GM23338 (cell line): Measurements from ENCODE around the gene NRN1L. TPM values are rescaled to one million over a fixed set of nuclear protein-coding genes. Genes with fewer than 3 reads are reported as not detected.

Experiments used
- ATAC-seq: fragments of 200-7000 bp; cut with Tn5 transposase; 3 replicates; pipeline ENCODE4 v1.9.1; 2020
- DNase-seq: peaks from one replicate; pipeline ENCODE4 v3.0.0-alpha.2; 2015; ENCODE audit warnings: low spot score
- H2AFZ ChIP-seq: fragments of 200-600 bp; sonication (generic); 2 replicates; pipeline ENCODE4 v1.8.0; 2016; ENCODE audit warnings: antibody characterized with exemption, mild to moderate bottlenecking, moderate library complexity
- H3F3A ChIP-seq: fragments of 200-600 bp; sonication (generic); replicated peaks from 2 replicates; pipeline ENCODE4 v1.8.0; 2017; ENCODE audit warnings: antibody characterized with exemption, mixed run types, low read depth
- H3K27ac ChIP-seq: fragments of 200-600 bp; sonication (generic); 2 replicates; pipeline ENCODE4 v1.6.1; 2016; ENCODE audit warnings: low read depth
- H3K27me3 ChIP-seq: fragments of 200-600 bp; sonication (generic); 2 replicates; pipeline ENCODE4 v1.8.0; 2016; ENCODE audit warnings: mild to moderate bottlenecking, mixed run types, moderate library complexity; ENCODE audit not compliant: insufficient read depth
- H3K36me3 ChIP-seq: fragments of 200-600 bp; sonication (generic); 2 replicates; pipeline ENCODE4 v1.8.0; 2016; ENCODE audit warnings: mild to moderate bottlenecking; ENCODE audit not compliant: insufficient read depth
- H3K4me1 ChIP-seq: fragments of 200-600 bp; sonication (generic); 2 replicates; pipeline ENCODE4 v1.8.0; 2016; ENCODE audit warnings: mild to moderate bottlenecking, moderate library complexity; ENCODE audit not compliant: insufficient read depth
- H3K4me2 ChIP-seq: fragments of 200-600 bp; sonication (generic); 2 replicates; pipeline ENCODE4 v1.7.1; 2017; ENCODE audit warnings: mixed run types
- H3K4me3 ChIP-seq: fragments of 200-600 bp; sonication (generic); 2 replicates; pipeline ENCODE4 v1.6.1; 2016; ENCODE audit warnings: mixed run types
- H3K79me2 ChIP-seq: fragments of 200-600 bp; sonication (generic); replicated peaks from 2 replicates; pipeline ENCODE4 v1.8.0; 2017; ENCODE audit warnings: mild to moderate bottlenecking; ENCODE audit not compliant: insufficient read depth
- H3K9me2 ChIP-seq: fragments of 200-600 bp; sonication (generic); 2 replicates; pipeline ENCODE4 v1.8.0; 2017; ENCODE audit not compliant: insufficient read depth
- H4K20me1 ChIP-seq: fragments of 200-600 bp; sonication (generic); replicated peaks from 2 replicates; pipeline ENCODE4 v1.8.0; 2017; ENCODE audit warnings: mild to moderate bottlenecking; ENCODE audit not compliant: insufficient read depth
- H3K27ac Mint-ChIP-seq: 2 replicates; pipeline ENCODE4 v1.8.0; 2020; ENCODE audit warnings: inconsistent platforms, mild to moderate bottlenecking, moderate library complexity, mixed read lengths
- H3K27me3 Mint-ChIP-seq: 3 replicates; pipeline ENCODE4 v1.8.0; 2022; ENCODE audit warnings: low read depth, mild to moderate bottlenecking, moderate library complexity, mixed read lengths, inconsistent platforms; ENCODE audit not compliant: insufficient read depth, poor library complexity
- H3K36me3 Mint-ChIP-seq: 3 replicates; pipeline ENCODE4 v1.8.0; 2021; ENCODE audit warnings: low read depth, mild to moderate bottlenecking, inconsistent platforms, moderate library complexity, mixed read lengths
- H3K4me1 Mint-ChIP-seq: 3 replicates; pipeline ENCODE4 v1.8.0; 2020; ENCODE audit warnings: mild to moderate bottlenecking, inconsistent platforms, mixed read lengths
- H3K4me3 Mint-ChIP-seq: 3 replicates; pipeline ENCODE4 v1.8.0; 2021; ENCODE audit warnings: moderate library complexity, mild to moderate bottlenecking, inconsistent platforms, mixed read lengths
- H3K9me3 Mint-ChIP-seq: 3 replicates; pipeline ENCODE4 v1.8.0; 2020; ENCODE audit warnings: moderate library complexity, mild to moderate bottlenecking, inconsistent platforms, mixed read lengths
- CREB1 ChIP-seq: fragments of 250-450 bp; sonication (Bioruptor Pico); IDR thresholded peaks from 2 replicates; pipeline ENCODE4 v1.5.0; 2020; ENCODE audit warnings: low read depth, mild to moderate bottlenecking, moderate library complexity
- EZH2 ChIP-seq: fragments of 200-600 bp; sonication (generic); IDR thresholded peaks from one replicate; pipeline ENCODE4 v1.8.0; 2017; ENCODE audit warnings: antibody characterized with exemption, mild to moderate bottlenecking, low read depth; ENCODE audit not compliant: unreplicated experiment
- EZH2phosphoT487 ChIP-seq: fragments of 200-600 bp; sonication (generic); IDR thresholded peaks from one replicate; pipeline ENCODE4 v1.8.1; 2018; ENCODE audit warnings: antibody characterized with exemption; ENCODE audit not compliant: unreplicated experiment
- JUNB ChIP-seq: IDR thresholded peaks from one replicate; pipeline ENCODE4 v1.6.1; 2016; ENCODE audit warnings: antibody characterized with exemption; ENCODE audit not compliant: unreplicated experiment
- NANOG ChIP-seq: IDR thresholded peaks from 2 replicates; pipeline ENCODE4 v1.6.1; 2016; ENCODE audit warnings: antibody characterized with exemption, borderline replicate concordance
- POLR2AphosphoS5 ChIP-seq: IDR thresholded peaks from 2 replicates; pipeline ENCODE4 v1.6.1; 2016; ENCODE audit warnings: antibody characterized with exemption, low read depth
- STAT1 ChIP-seq: IDR thresholded peaks from one replicate; pipeline ENCODE4 v1.6.1; 2016; ENCODE audit warnings: antibody characterized with exemption; ENCODE audit not compliant: unreplicated experiment
- ZNF114 ChIP-seq: fragments of 250-450 bp; sonication (Bioruptor Pico); IDR thresholded peaks from 2 replicates; pipeline ENCODE4 v1.5.0; 2020; ENCODE audit warnings: mild to moderate bottlenecking, moderate library complexity
- ZNF331 ChIP-seq: fragments of 250-450 bp; sonication (Bioruptor Pico); IDR thresholded peaks from 2 replicates; pipeline ENCODE4 v1.5.0; 2020; ENCODE audit warnings: low read depth, mild to moderate bottlenecking, moderate library complexity
- polyA plus RNA-seq: library from polyadenylated mRNA; unstranded; fragments of >200 nt; fragmentation: Nextera tagmentation; extraction: Ambion mirVana; gene quantifications from 2 replicates; pipeline ENCODE4 v1.2.1, GENCODE V29; 2016
- total RNA-seq: library from RNA; depleted of rRNA; stranded (reverse); fragments of >200 nt; shearing (Covaris generic); gene quantifications from 2 replicates; pipeline ENCODE4 v1.2.3, GENCODE V29; 2014
- TF ChIP-seq, protein P1 (sequence below): IDR thresholded peaks from one replicate; pipeline ENCODE4 v1.6.1; 2018; ENCODE audit warnings: antibody characterized with exemption; ENCODE audit not compliant: unreplicated experiment
- TF ChIP-seq, protein P2 (sequence below): IDR thresholded peaks from 2 replicates; pipeline ENCODE4 v1.6.1; 2016; ENCODE audit warnings: antibody characterized with exemption
- TF ChIP-seq, protein P3 (sequence below): fragments of 250-450 bp; sonication (Bioruptor Pico); IDR thresholded peaks from 2 replicates; pipeline ENCODE4 v1.5.0; 2020; ENCODE audit warnings: mild to moderate bottlenecking, moderate library complexity
- TF ChIP-seq, protein P4 (sequence below), 2 experiments: fragments of 200-600 bp in 1 of 2; sonication (generic) in 1 of 2; conservative IDR thresholded peaks; 2 replicates each; pipeline versions ENCODE4 v1.5.1 to v1.6.1; 2016 to 2017; ENCODE audit warnings: antibody characterized with exemption in 2 of 2, low read depth in 2 of 2, mild to moderate bottlenecking in 2 of 2, moderate library complexity in 1 of 2

NRN1L gene
- total and polyA plus RNA-seq, 2 experiments from 2014 or later: 14.0 to 26.1 TPM

DNA sequence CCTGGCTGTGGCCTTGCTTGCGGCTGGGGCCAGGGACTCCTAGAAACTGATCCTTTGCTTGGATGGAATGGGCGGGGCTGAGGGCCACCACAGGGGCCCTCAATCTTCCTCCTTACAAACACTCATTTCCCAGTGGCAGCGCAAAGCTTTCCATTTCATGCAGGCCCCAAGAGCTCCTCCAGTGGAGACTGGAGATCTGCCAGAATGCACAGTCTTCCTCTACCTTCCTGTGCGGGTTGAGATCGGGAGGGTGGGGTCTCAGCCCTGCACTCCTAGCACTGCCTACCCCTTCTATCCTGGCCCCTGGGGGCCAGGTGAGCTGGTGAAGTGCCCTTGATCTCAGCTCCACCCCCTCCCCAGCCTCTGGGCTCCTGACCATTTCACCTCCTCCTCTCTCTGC, 1.7 kb downstream of the NRN1L start:
- H3K27ac Mint-ChIP-seq: peak overlapping the region; percentile 89
- H3K4me2 ChIP-seq: peak overlapping the region; percentile 89; the same call in 1 of the 2 replicates
- H3K27me3 Mint-ChIP-seq: peaks cover 9% of the 10 kb centered on the region
- H3K4me3 ChIP-seq: no peak overlapping the region
- peaks cover 26% of the 10 kb centered on the region for H3K4me1 ChIP-seq
- H3K4me3 Mint-ChIP-seq: peak overlapping the region; percentile 43
- TF ChIP-seq STAT1 (no peak), POLR2AphosphoS5 (no peak), NANOG (no peak), ZNF331 (CRISPR knock-in tag) (no peak), EZH2phosphoT487 (no peak), CREB1 (CRISPR knock-in tag) (no peak), EZH2 (no peak), JUNB (no peak), ZNF114 (no peak)
- TF ChIP-seq, protein P1, sequence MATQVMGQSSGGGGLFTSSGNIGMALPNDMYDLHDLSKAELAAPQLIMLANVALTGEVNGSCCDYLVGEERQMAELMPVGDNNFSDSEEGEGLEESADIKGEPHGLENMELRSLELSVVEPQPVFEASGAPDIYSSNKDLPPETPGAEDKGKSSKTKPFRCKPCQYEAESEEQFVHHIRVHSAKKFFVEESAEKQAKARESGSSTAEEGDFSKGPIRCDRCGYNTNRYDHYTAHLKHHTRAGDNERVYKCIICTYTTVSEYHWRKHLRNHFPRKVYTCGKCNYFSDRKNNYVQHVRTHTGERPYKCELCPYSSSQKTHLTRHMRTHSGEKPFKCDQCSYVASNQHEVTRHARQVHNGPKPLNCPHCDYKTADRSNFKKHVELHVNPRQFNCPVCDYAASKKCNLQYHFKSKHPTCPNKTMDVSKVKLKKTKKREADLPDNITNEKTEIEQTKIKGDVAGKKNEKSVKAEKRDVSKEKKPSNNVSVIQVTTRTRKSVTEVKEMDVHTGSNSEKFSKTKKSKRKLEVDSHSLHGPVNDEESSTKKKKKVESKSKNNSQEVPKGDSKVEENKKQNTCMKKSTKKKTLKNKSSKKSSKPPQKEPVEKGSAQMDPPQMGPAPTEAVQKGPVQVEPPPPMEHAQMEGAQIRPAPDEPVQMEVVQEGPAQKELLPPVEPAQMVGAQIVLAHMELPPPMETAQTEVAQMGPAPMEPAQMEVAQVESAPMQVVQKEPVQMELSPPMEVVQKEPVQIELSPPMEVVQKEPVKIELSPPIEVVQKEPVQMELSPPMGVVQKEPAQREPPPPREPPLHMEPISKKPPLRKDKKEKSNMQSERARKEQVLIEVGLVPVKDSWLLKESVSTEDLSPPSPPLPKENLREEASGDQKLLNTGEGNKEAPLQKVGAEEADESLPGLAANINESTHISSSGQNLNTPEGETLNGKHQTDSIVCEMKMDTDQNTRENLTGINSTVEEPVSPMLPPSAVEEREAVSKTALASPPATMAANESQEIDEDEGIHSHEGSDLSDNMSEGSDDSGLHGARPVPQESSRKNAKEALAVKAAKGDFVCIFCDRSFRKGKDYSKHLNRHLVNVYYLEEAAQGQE: no peak
- TF ChIP-seq, protein P2, sequence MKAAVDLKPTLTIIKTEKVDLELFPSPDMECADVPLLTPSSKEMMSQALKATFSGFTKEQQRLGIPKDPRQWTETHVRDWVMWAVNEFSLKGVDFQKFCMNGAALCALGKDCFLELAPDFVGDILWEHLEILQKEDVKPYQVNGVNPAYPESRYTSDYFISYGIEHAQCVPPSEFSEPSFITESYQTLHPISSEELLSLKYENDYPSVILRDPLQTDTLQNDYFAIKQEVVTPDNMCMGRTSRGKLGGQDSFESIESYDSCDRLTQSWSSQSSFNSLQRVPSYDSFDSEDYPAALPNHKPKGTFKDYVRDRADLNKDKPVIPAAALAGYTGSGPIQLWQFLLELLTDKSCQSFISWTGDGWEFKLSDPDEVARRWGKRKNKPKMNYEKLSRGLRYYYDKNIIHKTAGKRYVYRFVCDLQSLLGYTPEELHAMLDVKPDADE: no peak
- TF ChIP-seq, protein P3, sequence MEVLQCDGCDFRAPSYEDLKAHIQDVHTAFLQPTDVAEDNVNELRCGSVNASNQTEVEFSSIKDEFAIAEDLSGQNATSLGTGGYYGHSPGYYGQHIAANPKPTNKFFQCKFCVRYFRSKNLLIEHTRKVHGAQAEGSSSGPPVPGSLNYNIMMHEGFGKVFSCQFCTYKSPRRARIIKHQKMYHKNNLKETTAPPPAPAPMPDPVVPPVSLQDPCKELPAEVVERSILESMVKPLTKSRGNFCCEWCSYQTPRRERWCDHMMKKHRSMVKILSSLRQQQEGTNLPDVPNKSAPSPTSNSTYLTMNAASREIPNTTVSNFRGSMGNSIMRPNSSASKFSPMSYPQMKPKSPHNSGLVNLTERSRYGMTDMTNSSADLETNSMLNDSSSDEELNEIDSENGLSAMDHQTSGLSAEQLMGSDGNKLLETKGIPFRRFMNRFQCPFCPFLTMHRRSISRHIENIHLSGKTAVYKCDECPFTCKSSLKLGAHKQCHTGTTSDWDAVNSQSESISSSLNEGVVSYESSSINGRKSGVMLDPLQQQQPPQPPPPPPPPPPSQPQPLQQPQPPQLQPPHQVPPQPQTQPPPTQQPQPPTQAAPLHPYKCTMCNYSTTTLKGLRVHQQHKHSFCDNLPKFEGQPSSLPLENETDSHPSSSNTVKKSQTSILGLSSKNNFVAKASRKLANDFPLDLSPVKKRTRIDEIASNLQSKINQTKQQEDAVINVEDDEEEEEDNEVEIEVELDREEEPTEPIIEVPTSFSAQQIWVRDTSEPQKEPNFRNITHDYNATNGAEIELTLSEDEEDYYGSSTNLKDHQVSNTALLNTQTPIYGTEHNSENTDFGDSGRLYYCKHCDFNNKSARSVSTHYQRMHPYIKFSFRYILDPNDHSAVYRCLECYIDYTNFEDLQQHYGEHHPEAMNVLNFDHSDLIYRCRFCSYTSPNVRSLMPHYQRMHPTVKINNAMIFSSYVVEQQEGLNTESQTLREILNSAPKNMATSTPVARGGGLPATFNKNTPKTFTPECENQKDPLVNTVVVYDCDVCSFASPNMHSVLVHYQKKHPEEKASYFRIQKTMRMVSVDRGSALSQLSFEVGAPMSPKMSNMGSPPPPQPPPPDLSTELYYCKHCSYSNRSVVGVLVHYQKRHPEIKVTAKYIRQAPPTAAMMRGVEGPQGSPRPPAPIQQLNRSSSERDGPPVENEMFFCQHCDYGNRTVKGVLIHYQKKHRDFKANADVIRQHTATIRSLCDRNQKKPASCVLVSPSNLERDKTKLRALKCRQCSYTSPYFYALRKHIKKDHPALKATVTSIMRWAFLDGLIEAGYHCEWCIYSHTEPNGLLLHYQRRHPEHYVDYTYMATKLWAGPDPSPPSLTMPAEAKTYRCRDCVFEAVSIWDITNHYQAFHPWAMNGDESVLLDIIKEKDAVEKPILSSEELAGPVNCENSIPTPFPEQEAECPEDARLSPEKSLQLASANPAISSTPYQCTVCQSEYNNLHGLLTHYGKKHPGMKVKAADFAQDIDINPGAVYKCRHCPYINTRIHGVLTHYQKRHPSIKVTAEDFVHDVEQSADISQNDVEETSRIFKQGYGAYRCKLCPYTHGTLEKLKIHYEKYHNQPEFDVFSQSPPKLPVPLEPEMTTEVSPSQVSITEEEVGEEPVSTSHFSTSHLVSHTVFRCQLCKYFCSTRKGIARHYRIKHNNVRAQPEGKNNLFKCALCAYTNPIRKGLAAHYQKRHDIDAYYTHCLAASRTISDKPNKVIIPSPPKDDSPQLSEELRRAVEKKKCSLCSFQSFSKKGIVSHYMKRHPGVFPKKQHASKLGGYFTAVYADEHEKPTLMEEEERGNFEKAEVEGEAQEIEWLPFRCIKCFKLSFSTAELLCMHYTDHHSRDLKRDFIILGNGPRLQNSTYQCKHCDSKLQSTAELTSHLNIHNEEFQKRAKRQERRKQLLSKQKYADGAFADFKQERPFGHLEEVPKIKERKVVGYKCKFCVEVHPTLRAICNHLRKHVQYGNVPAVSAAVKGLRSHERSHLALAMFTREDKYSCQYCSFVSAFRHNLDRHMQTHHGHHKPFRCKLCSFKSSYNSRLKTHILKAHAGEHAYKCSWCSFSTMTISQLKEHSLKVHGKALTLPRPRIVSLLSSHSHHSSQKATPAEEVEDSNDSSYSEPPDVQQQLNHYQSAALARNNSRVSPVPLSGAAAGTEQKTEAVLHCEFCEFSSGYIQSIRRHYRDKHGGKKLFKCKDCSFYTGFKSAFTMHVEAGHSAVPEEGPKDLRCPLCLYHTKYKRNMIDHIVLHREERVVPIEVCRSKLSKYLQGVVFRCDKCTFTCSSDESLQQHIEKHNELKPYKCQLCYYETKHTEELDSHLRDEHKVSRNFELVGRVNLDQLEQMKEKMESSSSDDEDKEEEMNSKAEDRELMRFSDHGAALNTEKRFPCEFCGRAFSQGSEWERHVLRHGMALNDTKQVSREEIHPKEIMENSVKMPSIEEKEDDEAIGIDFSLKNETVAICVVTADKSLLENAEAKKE (CRISPR knock-in tag): no peak
- TF ChIP-seq, protein P4, sequence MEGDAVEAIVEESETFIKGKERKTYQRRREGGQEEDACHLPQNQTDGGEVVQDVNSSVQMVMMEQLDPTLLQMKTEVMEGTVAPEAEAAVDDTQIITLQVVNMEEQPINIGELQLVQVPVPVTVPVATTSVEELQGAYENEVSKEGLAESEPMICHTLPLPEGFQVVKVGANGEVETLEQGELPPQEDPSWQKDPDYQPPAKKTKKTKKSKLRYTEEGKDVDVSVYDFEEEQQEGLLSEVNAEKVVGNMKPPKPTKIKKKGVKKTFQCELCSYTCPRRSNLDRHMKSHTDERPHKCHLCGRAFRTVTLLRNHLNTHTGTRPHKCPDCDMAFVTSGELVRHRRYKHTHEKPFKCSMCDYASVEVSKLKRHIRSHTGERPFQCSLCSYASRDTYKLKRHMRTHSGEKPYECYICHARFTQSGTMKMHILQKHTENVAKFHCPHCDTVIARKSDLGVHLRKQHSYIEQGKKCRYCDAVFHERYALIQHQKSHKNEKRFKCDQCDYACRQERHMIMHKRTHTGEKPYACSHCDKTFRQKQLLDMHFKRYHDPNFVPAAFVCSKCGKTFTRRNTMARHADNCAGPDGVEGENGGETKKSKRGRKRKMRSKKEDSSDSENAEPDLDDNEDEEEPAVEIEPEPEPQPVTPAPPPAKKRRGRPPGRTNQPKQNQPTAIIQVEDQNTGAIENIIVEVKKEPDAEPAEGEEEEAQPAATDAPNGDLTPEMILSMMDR (conservative IDR thresholded peaks at IDR 0.05; ENCODE audit: low read depth in 2 of 2): no peak
- DNase-seq (peak; percentile 51), ATAC-seq (peak; percentile 3)
- no peaks in the 10 kb centered on the region; the same call in 1 of the 2 replicates for H4K20me1 ChIP-seq
- peaks cover 21% of the 10 kb centered on the region for H3K36me3 Mint-ChIP-seq
- H2AFZ ChIP-seq: no peak overlapping the region; the same call in 1 of the 2 replicates
- no peaks in the 10 kb centered on the region; the same call in 2 of the 3 replicates for H3K9me3 Mint-ChIP-seq
- peak overlapping the region; percentile 55; the same call in 1 of the 2 replicates for H3K27ac ChIP-seq
- H3K36me3 ChIP-seq: no peaks in the 10 kb centered on the region
- H3K27me3 ChIP-seq: no peaks in the 10 kb centered on the region
- H3F3A ChIP-seq: peaks cover 26% of the 10 kb centered on the region; the same call in 1 of the 2 replicates
- no peaks in the 10 kb centered on the region for H3K9me2 ChIP-seq
- H3K4me1 Mint-ChIP-seq: peaks cover 22% of the 10 kb centered on the region
- H3K79me2 ChIP-seq: no peaks in the 10 kb centered on the region
